ENCODE results near the gene FTO.

GRCh38 chr16:53980675-53981074, 276.7 kb downstream of the FTO start:
- TF ChIP-seq CTCF (conservative IDR thresholded peaks at IDR 0.05) (no peak), ZFX (IDR thresholded peaks at IDR 0.05) (no peak)
